LNCaP clone FGC (cell line): ENCODE measurements around the gene RINL.

Experiments
- DNase-seq: peaks from one replicate; pipeline ENCODE4 v3.0.0-alpha.2; 2011; ENCODE audit warnings: low read depth
- H3K4me3 ChIP-seq: 2 replicates; pipeline ENCODE4 v1.5.1; 2011; ENCODE audit warnings: mild to moderate bottlenecking, low read depth, low read length, control low read depth
- CTCF ChIP-seq: IDR thresholded peaks from 2 replicates; pipeline ENCODE4 v1.5.1; 2012; ENCODE audit warnings: mild to moderate bottlenecking; ENCODE audit not compliant: control insufficient read depth, insufficient read depth; ENCODE audit errors: extremely low read depth

The RINL gene

GRCh38 chr19:38912600-38913514 is 34.8 kb upstream of the RINL start:
- no peak for DNase-seq
- TF ChIP-seq CTCF, result no peak

GRCh38 chr19:38911388-38912001 is 33.4 kb upstream of the RINL start:
- no peak for TF ChIP-seq CTCF
- no peak for DNase-seq
- no peak overlapping the region for H3K4me3 ChIP-seq

More at GRCh38 chr19:38912600-38913514, 34.8 kb upstream of the RINL start:
- H3K4me3 ChIP-seq, result no peak overlapping the region

GRCh38 chr19:38910488-38910887 is 32.4 kb upstream of the RINL start:
- H3K4me3 ChIP-seq, result no peak overlapping the region
- no peak for TF ChIP-seq CTCF

GRCh38 chr19:38908911-38909310 is 30.8 kb upstream of the RINL start:
- no peak for TF ChIP-seq CTCF
- H3K4me3 ChIP-seq, result no peak overlapping the region
- no peak for DNase-seq

More at GRCh38 chr19:38910488-38910887, 32.4 kb upstream of the RINL start:
- DNase-seq, result no peak

GRCh38 chr19:38907670-38908069 is 29.6 kb upstream of the RINL start:
- TF ChIP-seq CTCF, result no peak
- no peak for DNase-seq
- no peak overlapping the region for H3K4me3 ChIP-seq

- TF ChIP-seq CTCF, result no peak
- no peak overlapping the region for H3K4me3 ChIP-seq
- no peak for DNase-seq
These were observed 29.2 kb upstream of the RINL start for GRCh38 chr19:38907227-38907626.
